Measurements from ENCODE around the gene HP1BP3. TPM values are rescaled to one million over a fixed set of nuclear protein-coding genes. Genes with fewer than 3 reads are reported as not detected.
A peak's percentile ranks its signal among the peaks of the same experiment; 100 is the strongest.

The HP1BP3 gene
- total RNA-seq, 1 donor from 2014 or later, result 182 TPM

GRCh38 chr1:20770314-20771087, 16.6 kb downstream of the HP1BP3 start:
- no peak for DNase-seq (ENCODE audit: low read depth, low spot score)

GRCh38 chr1:20767271-20767670, 19.8 kb downstream of the HP1BP3 start:
- DNase-seq (ENCODE audit: low read depth, low spot score), result no peak

- no peak for DNase-seq (ENCODE audit: low read depth, low spot score)
These were observed 23.7 kb downstream of the HP1BP3 start for GRCh38 chr1:20763417-20763816.

- no peak for DNase-seq (ENCODE audit: low read depth, low spot score)
These were observed 26.8 kb downstream of the HP1BP3 start for GRCh38 chr1:20760322-20760721.

GRCh38 chr1:20753589-20753988, 33.5 kb downstream of the HP1BP3 start:
- no peak for DNase-seq (ENCODE audit: low read depth, low spot score)

GRCh38 chr1:20751462-20751990, 35.6 kb downstream of the HP1BP3 start:
- no peak for DNase-seq (ENCODE audit: low read depth, low spot score)

GRCh38 chr1:20742671-20743070, 44.4 kb downstream of the HP1BP3 start:
- DNase-seq (ENCODE audit: low read depth, low spot score), result no peak

GRCh38 chr1:20740781-20741180, 46.3 kb downstream of the HP1BP3 start:
- DNase-seq (ENCODE audit: low read depth, low spot score), result no peak

- no peak for DNase-seq (ENCODE audit: low read depth, low spot score)
These were observed 47.9 kb downstream of the HP1BP3 start for GRCh38 chr1:20739225-20739624.

GRCh38 chr1:20735581-20736111, 51.5 kb downstream of the HP1BP3 start:
- no peak for DNase-seq (ENCODE audit: low read depth, low spot score)

- DNase-seq (ENCODE audit: low read depth, low spot score), result no peak
These were observed 53.6 kb downstream of the HP1BP3 start for GRCh38 chr1:20733360-20733975.

- peak; percentile 68 for DNase-seq (ENCODE audit: low read depth, low spot score)
These were observed 54.3 kb downstream of the HP1BP3 start, which contains the start of gene SH2D5 for GRCh38 chr1:20732588-20733359. Gene SH2D5 (minus strand): TSS chr1:20732703. CDS start chr1:20728044, 4,659 bp downstream.

GRCh38 chr1:20732071-20732587, 55.0 kb downstream of the HP1BP3 start:
- no peak for DNase-seq (ENCODE audit: low read depth, low spot score)

- DNase-seq (ENCODE audit: low read depth, low spot score), result no peak
These were observed 55.8 kb downstream of the HP1BP3 start for GRCh38 chr1:20731057-20731991.

GRCh38 chr1:20730690-20731056, 56.4 kb downstream of the HP1BP3 start:
- DNase-seq (ENCODE audit: low read depth, low spot score), result no peak

GRCh38 chr1:20729990-20730689, 57.0 kb downstream of the HP1BP3 start:
- no peak for DNase-seq (ENCODE audit: low read depth, low spot score)

- no peak for DNase-seq (ENCODE audit: low read depth, low spot score)
These were observed 57.8 kb downstream of the HP1BP3 start for GRCh38 chr1:20729155-20729931.

GRCh38 chr1:20728371-20729154, 58.5 kb downstream of the HP1BP3 start:
- no peak for DNase-seq (ENCODE audit: low read depth, low spot score)

All from pulmonary artery endothelial cell (primary cell).